Keratinocyte (primary cell): ENCODE measurements around the gene CCDC185. TPM values are rescaled to one million over a fixed set of nuclear protein-coding genes. Genes with fewer than 3 reads are reported as not detected.

Source experiments
- DNase-seq: peaks from one replicate; pipeline ENCODE4 v3.0.0-alpha.2; 2011; ENCODE audit warnings: low read depth, missing footprints, low spot score
- FAIRE-seq: peaks from 2 replicates; lab custom pipeline; 2011; peaks lifted over from hg19 to GRCh38; lab: Jason Lieb, UNC
- H2AFZ ChIP-seq: 2 replicates; pipeline ENCODE4 v1.6.0; 2012; ENCODE audit warnings: low read length, control low read depth, inconsistent platforms; ENCODE audit not compliant: control insufficient read depth
- H3K27ac ChIP-seq: 2 replicates; pipeline ENCODE4 v1.5.1; 2011; ENCODE audit warnings: low read length; ENCODE audit not compliant: control insufficient read depth, insufficient read depth
- H3K27me3 ChIP-seq: 3 replicates; pipeline ENCODE4 v1.6.0; 2011; ENCODE audit warnings: low read length; ENCODE audit not compliant: control insufficient read depth, insufficient read depth; ENCODE audit errors: extremely low read depth
- H3K36me3 ChIP-seq, 2 experiments: 2 replicates in 1 of 2; 3 replicates in 1 of 2; pipeline ENCODE4 v1.5.1; 2011; ENCODE audit warnings: low read length in 2 of 2, mild to moderate bottlenecking in 1 of 2; ENCODE audit not compliant: control insufficient read depth in 2 of 2, insufficient read depth in 2 of 2; ENCODE audit errors: extremely low read depth in 1 of 2
- H3K4me1 ChIP-seq: 3 replicates; pipeline ENCODE4 v1.5.1; 2011; ENCODE audit warnings: low read length; ENCODE audit not compliant: control insufficient read depth, insufficient read depth; ENCODE audit errors: extremely low read depth
- H3K4me2 ChIP-seq: 3 replicates; pipeline ENCODE4 v1.6.0; 2011; ENCODE audit warnings: low read depth, low read length; ENCODE audit not compliant: control insufficient read depth, insufficient read depth; ENCODE audit errors: extremely low read depth
- H3K4me3 ChIP-seq, 3 experiments: fragments of 200-600 bp in 1 of 3; sonication (generic) in 1 of 3; 2 replicates in 2 of 3; 3 replicates in 1 of 3; pipeline ENCODE4 v1.5.1; 2011 to 2016; ENCODE audit warnings: low read length in 3 of 3, mild to moderate bottlenecking in 3 of 3, control low read depth in 2 of 3, inconsistent platforms in 1 of 3, low read depth in 1 of 3, mixed read lengths in 1 of 3, mixed run types in 1 of 3, moderate library complexity in 1 of 3; ENCODE audit not compliant: control insufficient read depth in 2 of 3, insufficient read depth in 2 of 3; ENCODE audit errors: extremely low read depth in 1 of 3
- H3K79me2 ChIP-seq: 2 replicates; pipeline ENCODE4 v1.6.0; 2012; ENCODE audit warnings: low read length; ENCODE audit not compliant: control insufficient read depth, insufficient read depth
- H3K9ac ChIP-seq: 3 replicates; pipeline ENCODE4 v1.6.0; 2011; ENCODE audit warnings: low read length; ENCODE audit not compliant: control insufficient read depth, insufficient read depth; ENCODE audit errors: extremely low read depth
- H3K9me1 ChIP-seq: 3 replicates; pipeline ENCODE4 v1.6.0; 2011; ENCODE audit warnings: low read length; ENCODE audit not compliant: control insufficient read depth, insufficient read depth; ENCODE audit errors: extremely low read depth
- H3K9me3 ChIP-seq: 2 replicates; pipeline ENCODE4 v1.5.1; 2012; ENCODE audit warnings: low read depth, low read length; ENCODE audit not compliant: control insufficient read depth
- H4K20me1 ChIP-seq: 3 replicates; pipeline ENCODE4 v1.6.0; 2011; ENCODE audit warnings: low read length; ENCODE audit not compliant: control insufficient read depth, insufficient read depth; ENCODE audit errors: extremely low read depth
- CTCF ChIP-seq, 3 experiments: IDR thresholded peaks in 1 of 3; conservative IDR thresholded peaks in 1 of 3; optimal IDR thresholded peaks in 1 of 3; 2 replicates in 2 of 3; 3 replicates in 1 of 3; pipeline versions ENCODE3 to v1.5.1; 2011; ENCODE audit warnings: low read length in 3 of 3, mild to moderate bottlenecking in 3 of 3, moderate library complexity in 2 of 3, control low read depth in 1 of 3, inconsistent platforms in 1 of 3; ENCODE audit not compliant: insufficient read depth in 2 of 3; ENCODE audit errors: extremely low read depth in 1 of 3
- EZH2 ChIP-seq: IDR thresholded peaks from one replicate; pipeline ENCODE4 v1.6.1; 2012; ENCODE audit warnings: inconsistent platforms, mild to moderate bottlenecking, low read length, moderate library complexity
- dilution Hi-C: fragments of 300-500 bp; cut with MboI; formaldehyde crosslinking; loops from one replicate; pipeline ENCODE4 v1.7.0; 2020; ENCODE audit warnings: low sequenced_read_pairs; ENCODE audit not compliant: extremely low pct_ligation_motif_present
- polyA plus RNA-seq, 5 experiments: library from polyadenylated mRNA; depleted of rRNA in 3 of 5; stranded (reverse) in 3 of 5; stranded (forward) in 1 of 5; unstranded in 1 of 5; fragments of >200 nt; gene quantifications; 1 replicate in 1 of 5; 2 replicates in 3 of 5; 3 replicates in 1 of 5; pipeline versions ENCODE4 v1.2.1 to v1.2.3, GENCODE V29; 2011 to 2012; ENCODE audit warnings: missing spikeins in 2 of 5, low read depth in 1 of 5, low replicate concordance in 1 of 5

CCDC185 gene
- polyA plus RNA-seq, 1 donor (not counting 4 experiments of a cell fraction or from before 2014, with no cell fraction given): not detected

GRCh38 chr1:223348439-223348838 lies 44.8 kb upstream of the CCDC185 start:
- H3K36me3 ChIP-seq: no peaks in the 10 kb centered on the region
- no peak overlapping the region for H3K4me2 ChIP-seq
- H3K9ac ChIP-seq: no peak overlapping the region
- no peak for TF ChIP-seq CTCF (optimal IDR thresholded peaks at IDR 0.05 in 1 of 3, IDR thresholded peaks at IDR 0.05 in 1 of 3, conservative IDR thresholded peaks at IDR 0.05 in 1 of 3; ENCODE audit: extremely low read depth in 1 of 3, insufficient read depth in 2 of 3, low read length in 3 of 3)
- no peak for TF ChIP-seq EZH2
- H3K79me2 ChIP-seq: no peaks in the 10 kb centered on the region
- no peak overlapping the region for H3K4me3 ChIP-seq
- no peaks in the 10 kb centered on the region for H3K4me1 ChIP-seq
- no peaks in the 10 kb centered on the region for H3K9me1 ChIP-seq
- FAIRE-seq (no peak), DNase-seq (no peak)
- H2AFZ ChIP-seq: no peak overlapping the region
- H3K9me3 ChIP-seq: no peaks in the 10 kb centered on the region
- H3K27ac ChIP-seq: no peak overlapping the region
- H4K20me1 ChIP-seq: no peaks in the 10 kb centered on the region
- no peaks in the 10 kb centered on the region for H3K27me3 ChIP-seq
- dilution Hi-C loops: no loop called here

- Histone ChIP-seq H3K9me3 (no peaks in the 10 kb centered on the region), H3K79me2 (no peaks in the 10 kb centered on the region), H3K27ac (no peak overlapping the region), H2AFZ (no peak overlapping the region), H3K9me1 (no peaks in the 10 kb centered on the region), H3K4me2 (no peak overlapping the region), H3K4me3 (no peak overlapping the region), H4K20me1 (no peaks in the 10 kb centered on the region), H3K9ac (no peak overlapping the region), H3K27me3 (no peaks in the 10 kb centered on the region), H3K4me1 (no peaks in the 10 kb centered on the region), H3K36me3 (no peaks in the 10 kb centered on the region)
- FAIRE-seq (no peak), DNase-seq (no peak)
- dilution Hi-C loops: no loop called here
- TF ChIP-seq CTCF (optimal IDR thresholded peaks at IDR 0.05 in 1 of 3, IDR thresholded peaks at IDR 0.05 in 1 of 3, conservative IDR thresholded peaks at IDR 0.05 in 1 of 3; ENCODE audit: extremely low read depth in 1 of 3, insufficient read depth in 2 of 3, low read length in 3 of 3) (no peak), EZH2 (no peak)
These were observed 44.0 kb upstream of the CCDC185 start for GRCh38 chr1:223349241-223349640.
